Measurements from ENCODE around the gene LAMB1.

DNA sequence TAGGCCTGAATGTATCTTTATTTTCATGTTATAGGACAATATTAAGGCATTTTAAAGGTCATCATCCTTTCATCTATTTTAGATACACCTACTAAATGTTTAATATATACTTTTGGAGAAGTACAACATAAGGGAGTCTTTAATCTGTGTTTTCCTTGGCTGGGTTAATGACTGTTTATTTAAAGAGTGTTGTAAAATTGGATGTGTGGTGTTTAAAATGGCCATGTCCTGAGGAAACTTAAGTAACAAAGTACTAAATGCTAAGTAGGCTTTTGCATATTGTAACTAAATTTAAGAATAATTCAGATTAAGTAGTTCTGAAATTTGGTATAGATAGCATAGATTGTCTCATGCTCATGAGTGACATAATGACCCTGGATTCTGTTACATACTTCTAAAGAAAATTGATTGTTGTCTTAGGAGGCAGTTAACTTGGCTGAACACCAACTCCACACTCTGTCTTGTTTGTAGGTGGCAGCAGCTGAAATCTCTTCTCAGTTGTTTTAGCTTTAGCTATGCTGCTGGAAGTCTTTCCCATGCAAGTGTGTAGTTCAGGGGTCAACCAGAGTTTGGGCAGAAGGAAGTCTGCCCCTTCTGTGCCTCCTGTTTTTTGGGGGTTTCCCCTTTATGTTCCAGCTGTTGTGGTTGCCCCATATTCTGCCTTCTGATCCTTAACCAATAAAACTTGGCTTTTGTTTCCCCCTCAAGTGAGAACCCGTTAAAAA is 82.8 kb downstream of the LAMB1 start:
- TF ChIP-seq, protein P1, sequence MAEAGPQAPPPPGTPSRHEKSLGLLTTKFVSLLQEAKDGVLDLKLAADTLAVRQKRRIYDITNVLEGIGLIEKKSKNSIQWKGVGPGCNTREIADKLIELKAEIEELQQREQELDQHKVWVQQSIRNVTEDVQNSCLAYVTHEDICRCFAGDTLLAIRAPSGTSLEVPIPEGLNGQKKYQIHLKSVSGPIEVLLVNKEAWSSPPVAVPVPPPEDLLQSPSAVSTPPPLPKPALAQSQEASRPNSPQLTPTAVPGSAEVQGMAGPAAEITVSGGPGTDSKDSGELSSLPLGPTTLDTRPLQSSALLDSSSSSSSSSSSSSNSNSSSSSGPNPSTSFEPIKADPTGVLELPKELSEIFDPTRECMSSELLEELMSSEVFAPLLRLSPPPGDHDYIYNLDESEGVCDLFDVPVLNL (CRISPR knock-in tag; IDR thresholded peaks at IDR 0.05; ENCODE audit: borderline replicate concordance, low read depth): no peak
- TF ChIP-seq NR2C2 (CRISPR knock-in tag; IDR thresholded peaks at IDR 0.05) (no peak), ZNF423 (CRISPR knock-in tag; IDR thresholded peaks at IDR 0.05) (no peak), ZNF232 (CRISPR knock-in tag; IDR thresholded peaks at IDR 0.05) (no peak)
- TF ChIP-seq, protein P2, sequence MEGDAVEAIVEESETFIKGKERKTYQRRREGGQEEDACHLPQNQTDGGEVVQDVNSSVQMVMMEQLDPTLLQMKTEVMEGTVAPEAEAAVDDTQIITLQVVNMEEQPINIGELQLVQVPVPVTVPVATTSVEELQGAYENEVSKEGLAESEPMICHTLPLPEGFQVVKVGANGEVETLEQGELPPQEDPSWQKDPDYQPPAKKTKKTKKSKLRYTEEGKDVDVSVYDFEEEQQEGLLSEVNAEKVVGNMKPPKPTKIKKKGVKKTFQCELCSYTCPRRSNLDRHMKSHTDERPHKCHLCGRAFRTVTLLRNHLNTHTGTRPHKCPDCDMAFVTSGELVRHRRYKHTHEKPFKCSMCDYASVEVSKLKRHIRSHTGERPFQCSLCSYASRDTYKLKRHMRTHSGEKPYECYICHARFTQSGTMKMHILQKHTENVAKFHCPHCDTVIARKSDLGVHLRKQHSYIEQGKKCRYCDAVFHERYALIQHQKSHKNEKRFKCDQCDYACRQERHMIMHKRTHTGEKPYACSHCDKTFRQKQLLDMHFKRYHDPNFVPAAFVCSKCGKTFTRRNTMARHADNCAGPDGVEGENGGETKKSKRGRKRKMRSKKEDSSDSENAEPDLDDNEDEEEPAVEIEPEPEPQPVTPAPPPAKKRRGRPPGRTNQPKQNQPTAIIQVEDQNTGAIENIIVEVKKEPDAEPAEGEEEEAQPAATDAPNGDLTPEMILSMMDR (IDR thresholded peaks at IDR 0.05): no peak
- TF ChIP-seq, protein P3, sequence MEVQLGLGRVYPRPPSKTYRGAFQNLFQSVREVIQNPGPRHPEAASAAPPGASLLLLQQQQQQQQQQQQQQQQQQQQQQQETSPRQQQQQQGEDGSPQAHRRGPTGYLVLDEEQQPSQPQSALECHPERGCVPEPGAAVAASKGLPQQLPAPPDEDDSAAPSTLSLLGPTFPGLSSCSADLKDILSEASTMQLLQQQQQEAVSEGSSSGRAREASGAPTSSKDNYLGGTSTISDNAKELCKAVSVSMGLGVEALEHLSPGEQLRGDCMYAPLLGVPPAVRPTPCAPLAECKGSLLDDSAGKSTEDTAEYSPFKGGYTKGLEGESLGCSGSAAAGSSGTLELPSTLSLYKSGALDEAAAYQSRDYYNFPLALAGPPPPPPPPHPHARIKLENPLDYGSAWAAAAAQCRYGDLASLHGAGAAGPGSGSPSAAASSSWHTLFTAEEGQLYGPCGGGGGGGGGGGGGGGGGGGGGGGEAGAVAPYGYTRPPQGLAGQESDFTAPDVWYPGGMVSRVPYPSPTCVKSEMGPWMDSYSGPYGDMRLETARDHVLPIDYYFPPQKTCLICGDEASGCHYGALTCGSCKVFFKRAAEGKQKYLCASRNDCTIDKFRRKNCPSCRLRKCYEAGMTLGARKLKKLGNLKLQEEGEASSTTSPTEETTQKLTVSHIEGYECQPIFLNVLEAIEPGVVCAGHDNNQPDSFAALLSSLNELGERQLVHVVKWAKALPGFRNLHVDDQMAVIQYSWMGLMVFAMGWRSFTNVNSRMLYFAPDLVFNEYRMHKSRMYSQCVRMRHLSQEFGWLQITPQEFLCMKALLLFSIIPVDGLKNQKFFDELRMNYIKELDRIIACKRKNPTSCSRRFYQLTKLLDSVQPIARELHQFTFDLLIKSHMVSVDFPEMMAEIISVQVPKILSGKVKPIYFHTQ (CRISPR knock-in tag; IDR thresholded peaks at IDR 0.05): no peak
- TF ChIP-seq, protein P4, sequence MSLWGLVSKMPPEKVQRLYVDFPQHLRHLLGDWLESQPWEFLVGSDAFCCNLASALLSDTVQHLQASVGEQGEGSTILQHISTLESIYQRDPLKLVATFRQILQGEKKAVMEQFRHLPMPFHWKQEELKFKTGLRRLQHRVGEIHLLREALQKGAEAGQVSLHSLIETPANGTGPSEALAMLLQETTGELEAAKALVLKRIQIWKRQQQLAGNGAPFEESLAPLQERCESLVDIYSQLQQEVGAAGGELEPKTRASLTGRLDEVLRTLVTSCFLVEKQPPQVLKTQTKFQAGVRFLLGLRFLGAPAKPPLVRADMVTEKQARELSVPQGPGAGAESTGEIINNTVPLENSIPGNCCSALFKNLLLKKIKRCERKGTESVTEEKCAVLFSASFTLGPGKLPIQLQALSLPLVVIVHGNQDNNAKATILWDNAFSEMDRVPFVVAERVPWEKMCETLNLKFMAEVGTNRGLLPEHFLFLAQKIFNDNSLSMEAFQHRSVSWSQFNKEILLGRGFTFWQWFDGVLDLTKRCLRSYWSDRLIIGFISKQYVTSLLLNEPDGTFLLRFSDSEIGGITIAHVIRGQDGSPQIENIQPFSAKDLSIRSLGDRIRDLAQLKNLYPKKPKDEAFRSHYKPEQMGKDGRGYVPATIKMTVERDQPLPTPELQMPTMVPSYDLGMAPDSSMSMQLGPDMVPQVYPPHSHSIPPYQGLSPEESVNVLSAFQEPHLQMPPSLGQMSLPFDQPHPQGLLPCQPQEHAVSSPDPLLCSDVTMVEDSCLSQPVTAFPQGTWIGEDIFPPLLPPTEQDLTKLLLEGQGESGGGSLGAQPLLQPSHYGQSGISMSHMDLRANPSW (CRISPR knock-in tag; conservative IDR thresholded peaks at IDR 0.05; ENCODE audit: low read depth): no peak
